Gastrocnemius medialis (tissue), 4 donors: ENCODE results near the gene BPHL.

Experiments
- POLR2A ChIP-seq, 2 donors: fragments of 450-650 bp; IDR thresholded peaks; one replicate each; pipeline ENCODE4 v1.6.1; 2017; ENCODE audit warnings: antibody characterized with exemption in 2 of 2, mild to moderate bottlenecking in 2 of 2, moderate library complexity in 2 of 2
- TF ChIP-seq, protein P1 (sequence below), 5 experiments: fragments of 450-650 bp in 3 of 5; fragments of 200-600 bp in 2 of 5; sonication (generic) in 2 of 5; IDR thresholded peaks in 4 of 5; conservative IDR thresholded peaks in 1 of 5; 1 replicate in 4 of 5; 2 replicates in 1 of 5; pipeline ENCODE4 v1.5.1; 2016 to 2019; ENCODE audit warnings: antibody characterized with exemption in 5 of 5, mild to moderate bottlenecking in 3 of 5, moderate library complexity in 3 of 5

DNA sequence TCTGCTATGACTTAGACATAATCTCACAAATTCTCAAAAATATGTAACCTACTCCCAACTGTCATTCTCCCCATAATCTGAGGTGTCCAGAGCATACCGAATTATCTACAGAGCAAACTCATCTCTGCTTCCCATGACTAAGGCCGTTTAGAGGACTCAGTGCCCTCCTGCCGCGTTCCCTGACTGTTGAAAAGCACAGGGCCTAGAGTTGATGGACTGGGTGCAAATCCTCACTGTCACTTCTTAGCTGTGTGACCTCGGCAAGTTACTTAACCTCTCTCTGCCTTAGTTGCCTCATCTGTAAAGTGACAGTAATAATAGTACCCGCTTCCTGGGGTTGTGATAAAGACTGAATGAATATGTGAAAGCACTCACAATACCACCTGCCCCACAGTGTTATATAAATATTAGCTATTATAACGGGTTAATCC lies 43.6 kb downstream of the BPHL start:
- no peak for TF ChIP-seq POLR2A (IDR thresholded peaks at IDR 0.05)
- TF ChIP-seq, protein P1, sequence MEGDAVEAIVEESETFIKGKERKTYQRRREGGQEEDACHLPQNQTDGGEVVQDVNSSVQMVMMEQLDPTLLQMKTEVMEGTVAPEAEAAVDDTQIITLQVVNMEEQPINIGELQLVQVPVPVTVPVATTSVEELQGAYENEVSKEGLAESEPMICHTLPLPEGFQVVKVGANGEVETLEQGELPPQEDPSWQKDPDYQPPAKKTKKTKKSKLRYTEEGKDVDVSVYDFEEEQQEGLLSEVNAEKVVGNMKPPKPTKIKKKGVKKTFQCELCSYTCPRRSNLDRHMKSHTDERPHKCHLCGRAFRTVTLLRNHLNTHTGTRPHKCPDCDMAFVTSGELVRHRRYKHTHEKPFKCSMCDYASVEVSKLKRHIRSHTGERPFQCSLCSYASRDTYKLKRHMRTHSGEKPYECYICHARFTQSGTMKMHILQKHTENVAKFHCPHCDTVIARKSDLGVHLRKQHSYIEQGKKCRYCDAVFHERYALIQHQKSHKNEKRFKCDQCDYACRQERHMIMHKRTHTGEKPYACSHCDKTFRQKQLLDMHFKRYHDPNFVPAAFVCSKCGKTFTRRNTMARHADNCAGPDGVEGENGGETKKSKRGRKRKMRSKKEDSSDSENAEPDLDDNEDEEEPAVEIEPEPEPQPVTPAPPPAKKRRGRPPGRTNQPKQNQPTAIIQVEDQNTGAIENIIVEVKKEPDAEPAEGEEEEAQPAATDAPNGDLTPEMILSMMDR (IDR thresholded peaks at IDR 0.05 in 4 of 5, conservative IDR thresholded peaks at IDR 0.05 in 1 of 5): no peak
